Measurements from ENCODE around the gene SLC22A23. TPM values are rescaled to one million over a fixed set of nuclear protein-coding genes. Genes with fewer than 3 reads are reported as not detected.

The SLC22A23 gene
- total RNA-seq, 4 donors from 2014 or later = 6.2 to 10.8 (median 7.8) TPM

DNA sequence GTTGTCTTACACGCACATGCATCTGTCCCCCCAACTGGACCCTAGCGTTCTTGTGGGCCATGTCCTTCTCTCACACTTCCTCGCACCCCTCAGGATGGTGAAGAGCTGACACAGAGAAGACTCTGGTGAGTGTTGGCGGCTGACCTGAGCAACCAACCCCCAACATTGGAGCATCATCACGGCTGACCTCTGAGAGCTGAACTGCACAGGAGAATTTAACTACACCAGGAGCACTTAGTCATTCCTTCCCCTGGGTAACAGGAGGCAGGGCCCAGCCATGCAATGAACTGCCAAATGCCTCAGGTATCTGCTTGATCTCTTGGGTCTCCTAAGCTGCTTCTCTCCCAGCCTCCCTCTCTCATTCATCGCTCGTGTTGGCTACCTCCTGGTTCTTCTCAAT is 109.6 kb downstream of the SLC22A23 start:
- Histone ChIP-seq H3K4me3 (no peak overlapping the region), H3K27me3 (no peaks in the 10 kb centered on the region), H3K27ac (no peak overlapping the region), H3K4me1 (peaks cover 0 to 47% (median 4%) of the 10 kb centered on the region in 3 donors), H3K9me3 (no peaks in the 10 kb centered on the region), H3K36me3 (no peaks in the 10 kb centered on the region)
- TF ChIP-seq EP300 (IDR thresholded peaks at IDR 0.05) (no peak), POLR2AphosphoS5 (IDR thresholded peaks at IDR 0.05) (no peak), CTCF (IDR thresholded peaks at IDR 0.05) (no peak), POLR2A (IDR thresholded peaks at IDR 0.05) (no peak)
- WGBS, 2 donors (ENCODE audit: low coverage in 1 of 2) = 79 to 93% methylated on average over 2 to 3 of the region's 7 CpGs
- no peak for ATAC-seq

DNA sequence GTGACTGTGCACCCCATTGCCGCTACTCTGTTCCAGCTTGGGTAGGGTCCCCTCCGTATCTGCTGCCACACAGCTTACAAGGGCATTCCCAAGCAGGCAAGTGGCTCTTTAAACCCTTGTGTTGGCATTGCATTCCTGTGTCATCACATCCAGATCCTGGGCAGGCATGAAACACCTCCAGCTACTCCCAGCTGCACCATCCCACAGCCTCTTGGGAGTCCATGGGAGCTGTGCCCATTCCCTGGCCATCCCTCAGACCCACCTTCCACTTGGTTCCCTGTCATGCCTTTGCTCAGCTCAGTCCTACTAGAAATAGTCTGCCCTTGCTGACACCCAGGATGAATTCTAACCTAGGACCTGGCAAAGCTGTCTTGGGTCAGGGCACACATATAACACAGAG is 110.4 kb downstream of the SLC22A23 start:
- Histone ChIP-seq H3K27ac (peak overlapping the region in 1 of 4 donors; percentile 17), H3K4me1 (peaks cover 0 to 48% (median 4%) of the 10 kb centered on the region in 3 donors), H3K27me3 (no peaks in the 10 kb centered on the region), H3K4me3 (no peak overlapping the region), H3K36me3 (no peaks in the 10 kb centered on the region), H3K9me3 (no peaks in the 10 kb centered on the region)
- TF ChIP-seq POLR2A (IDR thresholded peaks at IDR 0.05) (no peak), EP300 (IDR thresholded peaks at IDR 0.05) (no peak), CTCF (IDR thresholded peaks at IDR 0.05) (no peak), POLR2AphosphoS5 (IDR thresholded peaks at IDR 0.05) (no peak)
- ATAC-seq = no peak
- WGBS, 2 donors (ENCODE audit: low coverage in 1 of 2) = 87% methylated on average over 2 of the region's 2 CpGs; no CpG with 5 or more reads in 1 of the 2 donors

- Histone ChIP-seq H3K27me3 (no peaks in the 10 kb centered on the region), H3K27ac (peak overlapping the region in 1 of 4 donors; percentile 17), H3K4me1 (peaks cover 0 to 48% (median 4%) of the 10 kb centered on the region in 3 donors), H3K9me3 (no peaks in the 10 kb centered on the region), H3K4me3 (no peak overlapping the region), H3K36me3 (no peaks in the 10 kb centered on the region)
- TF ChIP-seq CTCF (IDR thresholded peaks at IDR 0.05) = no peak
- no peak for TF ChIP-seq EP300 (IDR thresholded peaks at IDR 0.05)
- TF ChIP-seq POLR2AphosphoS5 (IDR thresholded peaks at IDR 0.05) = no peak
- TF ChIP-seq POLR2A (IDR thresholded peaks at IDR 0.05) = no peak
- 45 to 70% methylated on average over 7 to 8 of the region's 8 CpGs for WGBS, 2 donors (ENCODE audit: low coverage in 1 of 2)
- ATAC-seq = no peak
Observed at GRCh38 chr6:3345836-3346235, 111.0 kb downstream of the SLC22A23 start.

- ATAC-seq = no peak
- Histone ChIP-seq H3K27ac (no peak overlapping the region), H3K36me3 (no peaks in the 10 kb centered on the region), H3K27me3 (no peaks in the 10 kb centered on the region), H3K4me3 (no peak overlapping the region), H3K4me1 (peaks cover 0 to 54% (median 5%) of the 10 kb centered on the region in 3 donors), H3K9me3 (no peaks in the 10 kb centered on the region)
- 84 to 94% methylated on average over 11 to 12 of the region's 14 CpGs for WGBS, 2 donors (ENCODE audit: low coverage in 1 of 2)
- TF ChIP-seq POLR2AphosphoS5 (IDR thresholded peaks at IDR 0.05) (no peak), POLR2A (IDR thresholded peaks at IDR 0.05) (no peak), EP300 (IDR thresholded peaks at IDR 0.05) (no peak), CTCF (IDR thresholded peaks at IDR 0.05) (no peak)
Observed at GRCh38 chr6:3343089-3343883, 113.6 kb downstream of the SLC22A23 start.

- H3K27ac ChIP-seq = peak overlapping the region in 3 of 4 donors; percentile 63 to 68 (median 65)
- ATAC-seq = peak; percentile 74
Observed at GRCh38 chr6:3341467-3341866, 115.4 kb downstream of the SLC22A23 start.

More at GRCh38 chr6:3341467-3341866, 115.4 kb downstream of the SLC22A23 start:
- no peaks in the 10 kb centered on the region for H3K36me3 ChIP-seq
- no peak overlapping the region for H3K4me3 ChIP-seq
- H3K4me1 ChIP-seq = peaks cover 0 to 64% (median 12%) of the 10 kb centered on the region in 3 donors
- H3K9me3 ChIP-seq = no peaks in the 10 kb centered on the region
- TF ChIP-seq POLR2AphosphoS5 (IDR thresholded peaks at IDR 0.05) (no peak), CTCF (IDR thresholded peaks at IDR 0.05) (no peak), EP300 (IDR thresholded peaks at IDR 0.05) (no peak), POLR2A (IDR thresholded peaks at IDR 0.05) (no peak)
- 32 to 36% methylated on average over 6 of the region's 6 CpGs for WGBS, 2 donors (ENCODE audit: low coverage in 1 of 2)
- H3K27me3 ChIP-seq = no peaks in the 10 kb centered on the region

Data from gastroesophageal sphincter (tissue), 4 donors.